GM18870 (cell line): ENCODE measurements around the gene MAP3K21.

ENCODE experiments used
- ATAC-seq: cut with Tn5 transposase; IDR thresholded peaks from one replicate; pipeline ENCODE4 v1.9.1; 2021; ENCODE audit warnings: moderate library complexity; ENCODE audit not compliant: unreplicated experiment

The MAP3K21 gene

GRCh38 chr1:233327651-233328141 lies at the start of gene MAP3K21:
MAP3K21 (plus strand) TSS chr1:233327724; CDS start chr1:233328029, 305 bp downstream.
- ATAC-seq = no peak

- no peak for ATAC-seq
Observed at GRCh38 chr1:233278631-233279030, 48.9 kb upstream of the MAP3K21 start.

GRCh38 chr1:233279971-233280370 lies 47.6 kb upstream of the MAP3K21 start:
- no peak for ATAC-seq

GRCh38 chr1:233281711-233282581 lies 45.6 kb upstream of the MAP3K21 start:
- ATAC-seq = peak; percentile 89

GRCh38 chr1:233282582-233282886 lies 45.0 kb upstream of the MAP3K21 start:
- no peak for ATAC-seq

- ATAC-seq = no peak
Observed at GRCh38 chr1:233289676-233290075, 37.8 kb upstream of the MAP3K21 start.

GRCh38 chr1:233290396-233291034 lies 37.0 kb upstream of the MAP3K21 start:
- no peak for ATAC-seq

GRCh38 chr1:233293556-233294446 lies 33.7 kb upstream of the MAP3K21 start:
- ATAC-seq = no peak

GRCh38 chr1:233294913-233295236 lies 32.6 kb upstream of the MAP3K21 start:
- peak; percentile 36 for ATAC-seq

- ATAC-seq = peak; percentile 70
Observed at GRCh38 chr1:233295237-233295974, 32.1 kb upstream of the MAP3K21 start, which contains the start of gene PCNX2. PCNX2 (minus strand) TSS chr1:233295725; CDS start chr1:233295478, 247 bp downstream.

GRCh38 chr1:233295975-233296322 lies 31.6 kb upstream of the MAP3K21 start:
- ATAC-seq = no peak

- no peak for ATAC-seq
Observed at GRCh38 chr1:233299450-233299849, 28.1 kb upstream of the MAP3K21 start.

- ATAC-seq = no peak
Observed at GRCh38 chr1:233300326-233300725, 27.2 kb upstream of the MAP3K21 start.

GRCh38 chr1:233304489-233305102 lies 22.9 kb upstream of the MAP3K21 start:
- ATAC-seq = no peak

- no peak for ATAC-seq
Observed at GRCh38 chr1:233313434-233314155, 13.9 kb upstream of the MAP3K21 start.

GRCh38 chr1:233315718-233316301 lies 11.7 kb upstream of the MAP3K21 start:
- ATAC-seq = no peak

- ATAC-seq = no peak
Observed at GRCh38 chr1:233316473-233316872, 11.1 kb upstream of the MAP3K21 start.

- ATAC-seq = no peak
Observed at GRCh38 chr1:233319272-233319671, 8.3 kb upstream of the MAP3K21 start.

- ATAC-seq = no peak
Observed at GRCh38 chr1:233320023-233320422, 7.5 kb upstream of the MAP3K21 start.
